Umbilical cord (tissue), 2 donors: ENCODE data around the gene ADAM10. TPM values are rescaled to one million over a fixed set of nuclear protein-coding genes. Genes with fewer than 3 reads are reported as not detected.

Experiments used
- DNase-seq: peaks from one replicate; pipeline ENCODE4 v3.0.0-alpha.2; 2015; ENCODE audit warnings: low spot score
- total RNA-seq: library from RNA; depleted of rRNA; stranded (reverse); fragments of >200 nt; gene quantifications from one replicate; pipeline ENCODE4 v1.2.3, GENCODE V29; 2014; ENCODE audit warnings: low replicate concordance; ENCODE audit not compliant: insufficient read depth

Gene ADAM10
- total RNA-seq, 1 donor from 2014 or later = 104 TPM

- DNase-seq = no peak
Measured at GRCh38 chr15:58552505-58553364, 196.8 kb downstream of the ADAM10 start.

GRCh38 chr15:58551764-58552504 is 197.6 kb downstream of the ADAM10 start:
- peak; percentile 91 for DNase-seq

- no peak for DNase-seq
Measured at GRCh38 chr15:58551084-58551763, 198.3 kb downstream of the ADAM10 start.

- DNase-seq = no peak
Measured at GRCh38 chr15:58549785-58550074, 199.8 kb downstream of the ADAM10 start.

GRCh38 chr15:58549013-58549784 is 200.3 kb downstream of the ADAM10 start:
- peak; percentile 98 for DNase-seq

- no peak for DNase-seq
Measured at GRCh38 chr15:58548308-58549012, 201.0 kb downstream of the ADAM10 start.

GRCh38 chr15:58547628-58548307 is 201.7 kb downstream of the ADAM10 start:
- no peak for DNase-seq

- DNase-seq = peak; percentile 88
Measured at GRCh38 chr15:58546635-58547627, 202.6 kb downstream of the ADAM10 start.

GRCh38 chr15:58546066-58546591 is 203.4 kb downstream of the ADAM10 start:
- DNase-seq = no peak

GRCh38 chr15:58545307-58546065 is 204.0 kb downstream of the ADAM10 start:
- no peak for DNase-seq

GRCh38 chr15:58544756-58545155 is 204.8 kb downstream of the ADAM10 start:
- DNase-seq = no peak

- no peak for DNase-seq
Measured at GRCh38 chr15:58543664-58544335, 205.7 kb downstream of the ADAM10 start.

- DNase-seq = no peak
Measured at GRCh38 chr15:58541410-58542087, 208.0 kb downstream of the ADAM10 start.

- DNase-seq = no peak
Measured at GRCh38 chr15:58539548-58539947, 210.0 kb downstream of the ADAM10 start.

- no peak for DNase-seq
Measured at GRCh38 chr15:58538901-58539300, 210.6 kb downstream of the ADAM10 start.
